GM19035 (cell line): ENCODE data around the gene ALX3.

Source experiments
- ATAC-seq: cut with Tn5 transposase; IDR thresholded peaks from one replicate; pipeline ENCODE4 v1.9.1; 2021; ENCODE audit not compliant: unreplicated experiment

The ALX3 gene

GRCh38 chr1:110067479-110067892 lies 3.0 kb downstream of the ALX3 start:
- ATAC-seq: no peak

GRCh38 chr1:110065841-110066240 lies 4.6 kb downstream of the ALX3 start:
- ATAC-seq: no peak

DNA sequence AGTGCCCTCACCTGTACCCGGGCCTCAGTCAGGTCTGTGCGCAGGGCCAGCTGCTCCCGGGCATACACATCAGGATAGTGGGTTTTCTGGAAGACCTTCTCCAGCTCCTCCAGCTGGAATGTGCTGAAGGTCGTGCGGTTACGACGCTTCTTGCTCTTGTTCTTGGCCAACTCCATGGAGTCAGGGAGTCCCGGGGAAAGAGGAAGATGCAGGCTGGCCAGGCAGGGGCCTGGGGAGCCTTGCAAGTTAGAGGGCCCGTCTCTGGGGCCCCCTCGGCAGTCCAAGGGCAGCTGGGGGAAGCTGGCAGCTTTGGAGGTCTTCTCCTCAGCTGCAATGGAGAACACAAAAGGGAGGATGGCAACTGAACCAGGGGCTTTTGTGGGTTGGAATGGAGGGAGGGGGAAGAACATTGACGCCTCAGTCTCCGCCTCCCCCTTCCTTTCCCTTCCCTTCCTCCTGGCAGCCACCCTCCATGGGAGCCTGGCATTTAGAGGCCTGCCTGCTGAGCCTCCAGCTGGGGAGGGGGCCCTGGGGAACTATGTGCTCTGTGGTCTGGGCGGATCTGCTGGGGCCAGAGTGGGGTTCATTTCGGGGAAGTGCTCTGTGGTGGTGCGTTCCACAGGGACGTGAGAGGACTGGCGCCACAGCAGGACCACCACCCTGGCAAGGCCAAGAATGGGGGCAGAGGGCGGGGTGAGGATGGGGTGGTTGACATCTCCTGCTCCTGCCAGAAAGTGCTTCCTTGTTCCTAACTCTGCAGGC lies 5.7 kb downstream of the ALX3 start:
- no peak for ATAC-seq

DNA sequence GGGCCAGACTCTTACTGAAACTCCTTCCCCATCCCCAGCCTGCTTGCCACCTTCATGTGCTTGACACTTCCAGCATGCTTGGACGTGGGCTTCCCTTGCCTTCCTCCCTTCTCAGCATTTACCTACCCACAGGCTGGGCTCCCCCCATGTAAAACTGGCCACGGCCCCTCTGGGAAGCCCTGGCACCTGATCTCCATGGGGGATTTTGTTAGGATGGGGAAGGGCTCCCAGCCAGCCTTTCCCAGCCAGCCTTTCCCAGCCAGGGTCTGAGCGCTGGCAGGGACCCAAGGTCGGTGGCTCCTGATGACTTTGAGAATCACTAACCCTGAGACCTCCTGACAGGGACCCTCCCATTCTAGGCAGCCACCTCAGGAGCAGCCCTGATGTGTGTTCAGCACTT lies 6.7 kb downstream of the ALX3 start:
- ATAC-seq: no peak

DNA sequence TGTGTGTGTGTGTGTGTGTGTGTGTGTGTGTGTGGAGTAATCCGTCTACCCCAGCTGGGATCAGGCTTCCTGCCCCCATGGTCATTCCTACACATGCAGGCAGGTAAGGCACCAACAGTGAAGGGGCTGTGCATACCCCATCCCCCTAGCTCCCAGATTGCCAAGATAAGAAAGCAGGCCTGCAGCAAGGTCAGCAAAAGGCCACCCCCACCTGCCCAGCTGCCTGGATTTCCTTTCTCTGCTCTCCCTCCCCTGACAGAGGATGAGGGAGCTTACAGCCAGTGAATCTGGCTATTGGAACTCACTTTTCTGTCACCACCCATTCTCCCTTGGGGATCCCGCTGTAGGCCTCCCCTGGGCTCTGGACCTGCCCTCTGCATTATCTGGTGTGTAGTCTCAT lies 7.9 kb downstream of the ALX3 start:
- no peak for ATAC-seq

DNA sequence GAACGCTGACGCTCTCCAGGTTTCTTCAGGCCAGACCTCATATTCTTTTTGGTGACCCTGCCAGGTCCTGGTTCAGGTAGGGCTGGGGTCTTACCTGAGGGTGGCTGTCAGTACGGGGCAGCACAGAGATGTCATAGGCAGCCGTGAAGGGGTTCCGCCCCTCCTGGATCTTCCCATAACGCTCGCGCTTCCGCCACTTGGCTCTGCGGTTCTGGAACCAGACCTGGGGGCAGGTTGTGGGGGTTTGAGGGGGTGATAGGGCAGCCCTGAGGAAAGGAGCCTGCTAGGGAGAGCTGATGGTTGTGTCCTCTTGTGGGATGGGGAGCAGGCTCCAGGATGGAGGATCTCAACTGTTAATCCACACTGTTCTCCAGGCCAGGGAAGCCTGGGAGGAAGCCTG lies 9.1 kb downstream of the ALX3 start:
- no peak for ATAC-seq

DNA sequence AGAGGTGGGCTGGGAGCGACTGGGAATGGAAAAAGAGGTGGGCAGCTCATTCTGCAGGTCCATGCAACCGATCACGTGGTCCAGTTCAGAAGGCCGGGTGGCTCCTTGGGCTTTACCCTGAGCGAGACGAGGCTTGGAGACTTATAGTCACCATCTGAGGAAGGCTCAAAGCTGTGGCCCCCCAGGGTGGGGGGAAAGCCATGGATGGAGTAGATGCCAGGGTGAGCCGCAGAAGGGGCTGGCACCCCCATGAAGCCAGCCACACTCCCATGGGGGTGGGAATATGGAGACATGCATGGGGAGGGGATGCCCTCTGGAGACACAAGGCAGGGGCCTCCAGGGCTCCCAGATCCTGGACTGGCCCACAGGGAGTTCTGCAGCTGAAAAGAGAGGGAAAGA lies 9.8 kb downstream of the ALX3 start:
- ATAC-seq: no peak

GRCh38 chr1:110060034-110060661 lies 10.3 kb downstream of the ALX3 start:
- ATAC-seq: peak; percentile 68

DNA sequence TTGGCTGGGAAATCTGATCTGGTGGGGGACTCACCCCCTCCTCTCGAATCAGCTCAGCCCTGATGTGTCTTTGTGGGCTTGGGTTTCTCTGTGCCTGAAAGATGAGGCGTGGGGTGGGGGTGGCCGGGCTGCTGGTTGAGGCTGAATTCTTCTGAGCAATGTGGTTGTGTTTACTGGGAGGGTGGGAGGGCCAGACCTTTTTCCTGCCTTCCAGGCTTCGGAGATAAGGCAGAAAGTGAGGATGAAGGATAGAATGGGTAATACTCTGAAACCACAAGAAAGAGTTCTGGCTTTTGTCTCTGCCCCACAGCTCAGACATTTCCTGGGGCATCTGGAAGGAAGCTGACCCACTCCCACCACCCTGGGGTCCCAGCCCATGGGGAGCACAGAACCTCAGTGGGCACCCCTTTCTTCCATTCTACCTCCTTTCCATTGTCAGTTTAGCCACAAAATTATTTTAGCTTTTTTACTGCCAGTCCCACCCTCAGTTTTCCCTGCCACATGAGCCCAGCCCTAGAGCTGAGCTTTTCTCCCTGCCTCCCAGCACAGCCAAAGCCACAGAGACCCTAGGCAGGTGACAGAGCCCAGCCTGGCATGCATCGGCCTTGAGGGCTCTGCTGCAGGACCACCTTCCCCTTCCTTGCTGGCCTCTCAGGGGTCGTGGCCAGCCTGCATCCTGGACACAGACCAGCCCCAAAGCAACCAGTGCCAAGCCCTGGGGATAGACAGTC lies 11.2 kb downstream of the ALX3 start:
- ATAC-seq: no peak

GRCh38 chr1:110058591-110058990 lies 11.9 kb downstream of the ALX3 start:
- ATAC-seq: no peak

GRCh38 chr1:110057963-110058518 lies 12.4 kb downstream of the ALX3 start:
- no peak for ATAC-seq

DNA sequence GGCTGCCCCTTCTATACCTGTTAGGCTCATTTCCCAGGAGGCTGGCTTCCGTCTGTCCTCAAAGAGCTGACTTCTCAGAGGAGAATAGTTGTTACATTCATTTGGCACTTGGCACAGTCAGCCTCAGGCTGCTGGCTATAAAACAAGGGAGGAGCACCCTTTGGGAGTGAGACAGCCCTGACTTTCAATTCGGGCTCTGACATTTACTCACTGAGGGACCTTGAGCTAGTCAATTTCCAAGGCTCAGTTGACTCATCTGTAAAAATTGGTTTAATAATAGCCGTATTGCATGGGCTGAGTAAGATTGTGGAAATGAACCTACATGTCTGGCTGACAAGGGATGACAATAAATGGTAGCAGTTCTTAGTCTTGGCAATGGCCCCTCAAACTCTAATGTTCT lies 13.7 kb downstream of the ALX3 start:
- no peak for ATAC-seq

DNA sequence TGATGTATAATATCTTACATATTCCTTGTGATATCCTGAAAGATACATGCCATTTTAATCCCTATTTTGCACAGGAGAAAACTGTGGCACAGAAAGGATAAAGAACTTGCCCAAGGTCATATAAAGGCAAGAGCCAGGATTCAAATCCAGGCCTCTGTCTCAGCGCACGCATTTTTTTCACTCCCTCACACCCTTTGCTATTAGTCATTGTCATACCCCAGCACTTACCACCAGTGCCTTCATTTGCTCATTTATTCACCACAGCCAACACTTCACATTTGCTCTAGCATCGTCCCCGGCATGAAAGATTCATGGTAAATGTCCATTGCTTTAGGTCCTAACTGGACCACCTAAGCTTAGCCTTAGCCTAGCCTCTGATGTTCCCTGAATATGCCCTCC lies 14.2 kb downstream of the ALX3 start:
- ATAC-seq: no peak

GRCh38 chr1:110055493-110056284 lies 14.8 kb downstream of the ALX3 start:
- ATAC-seq: no peak

GRCh38 chr1:110053552-110054428 lies 16.7 kb downstream of the ALX3 start:
- no peak for ATAC-seq

DNA sequence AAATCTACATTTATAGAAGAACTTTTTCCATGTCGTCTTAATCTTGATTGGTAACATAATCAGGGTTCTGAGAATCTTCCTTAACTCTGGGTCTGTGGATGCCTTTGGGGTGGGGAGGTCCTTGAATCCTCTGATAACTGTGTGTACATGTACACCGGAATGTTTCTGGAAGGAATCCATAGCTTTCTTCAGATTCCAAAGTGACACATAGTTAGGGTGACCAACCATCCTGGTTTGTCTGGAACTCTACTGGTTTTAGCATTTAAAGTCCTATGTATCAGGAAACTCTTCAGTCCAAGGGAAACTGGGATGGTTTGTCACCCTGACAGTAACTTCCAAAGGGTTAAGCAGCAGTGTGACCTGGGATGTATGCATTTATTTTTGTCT lies 19.2 kb downstream of the ALX3 start:
- ATAC-seq: no peak

DNA sequence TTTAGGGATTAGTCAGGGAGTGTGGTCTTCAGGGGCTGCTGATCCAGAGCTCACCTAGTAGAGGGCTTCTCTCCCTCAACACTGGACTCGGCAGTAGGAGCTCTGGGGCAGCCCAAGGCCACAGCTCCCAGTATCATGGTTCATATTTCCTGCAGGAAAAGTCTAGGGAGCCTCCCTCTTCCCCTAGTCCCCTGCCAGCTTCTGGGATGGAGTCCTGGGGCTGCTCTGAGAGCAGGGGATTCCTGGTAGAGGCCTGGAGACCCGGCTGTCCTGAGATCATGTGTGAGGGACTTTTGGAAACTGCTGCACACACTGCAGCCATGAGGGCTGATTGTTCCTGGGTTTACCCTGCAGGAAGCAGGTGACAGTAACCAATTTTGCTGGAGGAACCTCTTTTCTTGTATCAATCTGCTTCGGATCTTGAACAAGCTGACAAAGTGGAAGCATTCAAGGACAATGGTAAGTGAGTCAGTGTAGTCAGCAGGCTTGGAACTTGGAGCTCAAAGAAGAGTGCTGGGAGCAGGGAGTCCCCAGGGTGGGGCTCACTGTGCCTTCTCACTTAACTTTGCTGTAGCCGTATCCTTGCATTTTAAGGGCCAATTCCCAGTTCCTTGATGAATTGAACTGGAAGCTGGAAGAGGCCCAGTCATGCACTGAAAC lies 19.7 kb downstream of the ALX3 start:
- ATAC-seq: no peak

DNA sequence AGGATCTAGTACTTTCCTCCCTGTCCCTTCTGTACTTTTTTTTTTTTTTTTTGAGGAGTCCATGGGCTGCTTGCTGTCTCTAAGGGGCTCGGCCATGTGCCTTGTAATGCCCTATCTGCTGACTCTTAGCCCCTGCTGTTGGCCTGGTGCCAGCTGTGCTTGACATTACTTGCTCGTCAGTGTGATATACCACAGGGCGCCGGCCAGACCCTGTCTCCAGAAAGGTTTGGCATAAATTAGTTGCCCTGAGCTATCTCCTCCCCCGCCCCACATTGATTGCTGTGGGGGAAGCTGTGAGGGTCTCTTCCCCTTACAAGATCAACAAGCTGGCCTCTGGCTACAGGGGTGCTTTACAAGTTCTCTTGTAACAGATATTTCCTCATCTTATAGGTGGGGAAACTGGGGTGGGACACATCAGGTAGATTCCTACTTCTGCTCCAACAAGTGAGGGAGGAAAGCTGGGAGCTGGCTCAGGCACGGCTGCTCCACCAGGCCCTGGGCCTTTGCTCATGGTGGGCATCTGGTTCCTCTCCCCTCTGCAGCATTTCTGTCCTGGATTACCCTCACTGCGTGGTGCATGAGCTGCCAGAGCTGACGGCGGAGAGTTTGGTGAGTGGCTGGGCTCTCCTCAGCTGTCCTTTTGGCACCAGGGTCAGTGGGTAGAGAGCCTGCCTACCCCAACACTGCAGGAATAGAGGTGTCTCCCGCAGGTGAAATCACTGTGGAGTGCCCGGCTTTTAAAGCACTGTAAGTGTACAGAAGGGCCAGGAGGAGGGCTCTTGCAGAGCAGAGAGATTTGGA lies 20.5 kb downstream of the ALX3 start:
- no peak for ATAC-seq
